K562 (cell line): ENCODE results near the gene FSCN2. TPM values are rescaled to one million over a fixed set of nuclear protein-coding genes. Genes with fewer than 3 reads are reported as not detected.
A peak's percentile ranks its signal among the peaks of the same experiment; 100 is the strongest.

Experiments used
- ATAC-seq: fragments of 200-7000 bp; cut with Tn5 transposase; 3 replicates; pipeline ENCODE4 v1.9.1; 2020; ENCODE audit warnings: moderate library complexity
- BruUV-seq: library from RNA; stranded (reverse); fragments of 400-500 nt; replicated peaks from 2 replicates; lab custom pipeline; 2021; lab: Mats Ljungman, UMichigan
- CTCF ChIA-PET: fragments of 300-600 bp; formaldehyde crosslinking; extraction: SDS; loops from one replicate; lab custom pipeline; 2021; ENCODE audit warnings: low intra/inter-chr PET ratio; lab: Yijun Ruan, JAX
- POLR2A ChIA-PET: fragments of 300-600, 350-650 bp; sonication (Branson Sonifier 250); formaldehyde crosslinking; extraction: SDS; loops from one replicate; lab custom pipeline; 2021; ENCODE audit warnings: antibody characterized with exemption, inconsistent platforms; lab: Yijun Ruan, JAX
- DNase-seq, 4 experiments: peaks; one replicate each; pipeline versions ENCODE4 v3.0.0 to v3.0.0-alpha.2; 2011 to 2018; ENCODE audit warnings: low spot score in 3 of 4, mixed read lengths in 3 of 4; ENCODE audit errors: extremely low read depth in 1 of 4
- FAIRE-seq: peaks from 2 replicates; lab custom pipeline; 2011; peaks lifted over from hg19 to GRCh38; lab: Jason Lieb, UNC
- H2AFZ ChIP-seq: 2 replicates; pipeline ENCODE4 v1.6.0; 2011; ENCODE audit warnings: low read depth, low read length, control low read depth, inconsistent platforms
- H3K27ac ChIP-seq: fragments of 200-600 bp; 3 replicates; pipeline ENCODE4 v1.8.0; 2011; ENCODE audit warnings: low read depth, mild to moderate bottlenecking, control low read depth, inconsistent platforms, low read length, moderate library complexity, mixed read lengths; ENCODE audit errors: extremely low read depth
- H3K27me3 ChIP-seq, 2 experiments: fragments of 300-600 bp in 1 of 2; 2 replicates in 1 of 2; 3 replicates in 1 of 2; pipeline versions ENCODE4 v1.6.0 to v1.8.0; 2011; ENCODE audit warnings: inconsistent platforms in 2 of 2, low read length in 2 of 2, mild to moderate bottlenecking in 1 of 2, mixed read lengths in 1 of 2, moderate library complexity in 1 of 2; ENCODE audit not compliant: control insufficient read depth in 2 of 2, insufficient read depth in 2 of 2
- H3K36me3 ChIP-seq: fragments of 300-600 bp; 3 replicates; pipeline ENCODE4 v1.8.0; 2011; ENCODE audit warnings: mild to moderate bottlenecking, low read length, inconsistent platforms; ENCODE audit not compliant: control insufficient read depth, insufficient read depth
- H3K4me1 ChIP-seq, 2 experiments: fragments of 200-600 bp in 1 of 2; replicated peaks in 1 of 2; 2 replicates in 1 of 2; 3 replicates in 1 of 2; pipeline versions ENCODE4 v1.5.1 to v1.8.0; 2011; ENCODE audit warnings: inconsistent platforms in 2 of 2, low read length in 2 of 2, mild to moderate bottlenecking in 1 of 2, mixed read lengths in 1 of 2, moderate library complexity in 1 of 2; ENCODE audit not compliant: control insufficient read depth in 2 of 2, insufficient read depth in 2 of 2
- H3K4me2 ChIP-seq: 2 replicates; pipeline ENCODE4 v1.6.1; 2011; ENCODE audit warnings: low read length, control low read depth, inconsistent platforms, mixed read lengths; ENCODE audit not compliant: insufficient read depth
- H3K4me3 ChIP-seq: fragments of 200-600 bp; sonication (generic), shearing (Covaris generic); 2 replicates; pipeline ENCODE4 v1.5.1; 2016; ENCODE audit warnings: control low read depth, inconsistent platforms
- H3K79me2 ChIP-seq: fragments of 200-600 bp; 3 replicates; pipeline ENCODE4 v1.8.0; 2011; ENCODE audit warnings: low read length, inconsistent platforms; ENCODE audit not compliant: control insufficient read depth, insufficient read depth
- H3K9ac ChIP-seq, 2 experiments: 2 replicates each; pipeline versions ENCODE4 v1.6.0 to v1.6.1; 2011; ENCODE audit warnings: low read depth in 2 of 2, low read length in 2 of 2, control low read depth in 1 of 2, inconsistent platforms in 1 of 2, mild to moderate bottlenecking in 1 of 2, mixed read lengths in 1 of 2; ENCODE audit not compliant: insufficient read depth in 1 of 2
- H3K9me1 ChIP-seq: one replicate; pipeline ENCODE4 v1.6.0; 2011; ENCODE audit warnings: inconsistent platforms, mild to moderate bottlenecking, low read length, moderate library complexity; ENCODE audit not compliant: control insufficient read depth, insufficient read depth
- H3K9me3 ChIP-seq: replicated peaks from 2 replicates; pipeline ENCODE4 v1.5.1; 2011; ENCODE audit warnings: low read depth, low read length, inconsistent platforms; ENCODE audit not compliant: control insufficient read depth, insufficient read depth
- H4K20me1 ChIP-seq: replicated peaks from 2 replicates; pipeline ENCODE4 v1.6.1; 2011; ENCODE audit warnings: low read length, inconsistent platforms, mixed read lengths; ENCODE audit not compliant: control insufficient read depth, insufficient read depth
- BHLHE40 ChIP-seq: IDR thresholded peaks from 2 replicates; pipeline ENCODE4 v1.6.1; 2011; ENCODE audit warnings: low read length, improper control_type of control experiment
- CBX3 ChIP-seq, 2 experiments: IDR thresholded peaks; 1 replicate in 1 of 2; 2 replicates in 1 of 2; pipeline ENCODE4 v1.6.1; 2012; ENCODE audit warnings: inconsistent platforms in 2 of 2, low read length in 2 of 2, borderline replicate concordance in 1 of 2, control low read depth in 1 of 2
- FIP1L1 ChIP-seq: fragments of 200-400 bp; formaldehyde crosslinking; IDR thresholded peaks from 2 replicates; pipeline ENCODE4 v1.6.1; 2018; ENCODE audit warnings: mild to moderate bottlenecking, low read depth, low read length; ENCODE audit not compliant: poor library complexity, severe bottlenecking
- JUND ChIP-seq, 2 experiments: IDR thresholded peaks; 2 replicates in 1 of 2; 3 replicates in 1 of 2; pipeline ENCODE4 v1.6.1; 2011; ENCODE audit warnings: borderline replicate concordance in 2 of 2, low read depth in 2 of 2, low read length in 2 of 2, improper control_type of control experiment in 1 of 2, missing biosample characterization in 1 of 2, missing genetic modification characterization in 1 of 2, missing genetic modification reagents in 1 of 2
- MXD1 ChIP-seq: fragments of 250-450 bp; sonication (Bioruptor Pico); IDR thresholded peaks from 2 replicates; pipeline ENCODE4 v1.8.0; 2021; ENCODE audit warnings: borderline replicate concordance, mild to moderate bottlenecking, moderate library complexity; ENCODE audit not compliant: poor library complexity, severe bottlenecking
- PCBP1 ChIP-seq: fragments of 200-400 bp; formaldehyde crosslinking; IDR thresholded peaks from 2 replicates; pipeline ENCODE4 v1.6.1; 2018; ENCODE audit warnings: mild to moderate bottlenecking, low read depth, low read length; ENCODE audit not compliant: poor library complexity, severe bottlenecking
- POLR2G ChIP-seq: fragments of 200-400 bp; formaldehyde crosslinking; IDR thresholded peaks from 2 replicates; pipeline ENCODE4 v1.6.1; 2017; ENCODE audit warnings: low read depth, mild to moderate bottlenecking, antibody characterized with exemption, low read length, moderate library complexity
- RAD21 ChIP-seq, 2 experiments: fragments of 250-450 bp in 1 of 2; fragments of 450-650 bp in 1 of 2; sonication (Bioruptor Pico) in 1 of 2; formaldehyde crosslinking in 1 of 2; IDR thresholded peaks in 1 of 2; conservative IDR thresholded peaks in 1 of 2; 2 replicates each; pipeline versions ENCODE4 v1.4.0 to v1.8.0; 2020 to 2022; ENCODE audit warnings: mild to moderate bottlenecking in 2 of 2, moderate library complexity in 1 of 2
- RBM14 ChIP-seq: fragments of 200-400 bp; formaldehyde crosslinking; IDR thresholded peaks from 2 replicates; pipeline ENCODE4 v1.6.1; 2018; ENCODE audit warnings: low read depth, mild to moderate bottlenecking, low read length, moderate library complexity, borderline replicate concordance; ENCODE audit not compliant: insufficient read depth
- SAFB ChIP-seq: fragments of 200-400 bp; formaldehyde crosslinking; IDR thresholded peaks from 2 replicates; pipeline ENCODE4 v1.6.1; 2017; ENCODE audit warnings: low read depth, low read length, borderline replicate concordance
- SRSF1 ChIP-seq: fragments of 200-400 bp; formaldehyde crosslinking; IDR thresholded peaks from 2 replicates; pipeline ENCODE4 v1.6.1; 2017; ENCODE audit warnings: mild to moderate bottlenecking, low read depth, low read length, moderate library complexity
- THAP12 ChIP-seq: fragments of 250-450 bp; sonication (Bioruptor Pico); IDR thresholded peaks from 2 replicates; pipeline ENCODE4 v1.9.0; 2021; ENCODE audit warnings: mild to moderate bottlenecking, inconsistent platforms
- YY1 ChIP-seq, 3 experiments: IDR thresholded peaks; 2 replicates each; pipeline ENCODE4 v1.6.1; 2011; ENCODE audit warnings: low read length in 2 of 3, mild to moderate bottlenecking in 2 of 3, moderate library complexity in 2 of 3, borderline replicate concordance in 1 of 3, control low read depth in 1 of 3, low read depth in 1 of 3; ENCODE audit not compliant: insufficient read depth in 3 of 3, insufficient replicate concordance in 2 of 3, control insufficient read depth in 1 of 3, insufficient read length in 1 of 3; ENCODE audit errors: extremely low read depth in 1 of 3
- ZBTB1 ChIP-seq: sonication (generic); formaldehyde crosslinking; IDR thresholded peaks from 2 replicates; pipeline ENCODE4 v1.8.1; 2023; ENCODE audit warnings: missing genetic modification reagents, low read depth, mild to moderate bottlenecking, borderline replicate concordance
- ZEB2 ChIP-seq: fragments of 450-650 bp; IDR thresholded peaks from 2 replicates; pipeline ENCODE4 v1.6.1; 2016
- ZNF165 ChIP-seq: fragments of 250-450 bp; sonication (Bioruptor Pico); IDR thresholded peaks from 2 replicates; pipeline ENCODE4 v1.4.0; 2020; ENCODE audit warnings: borderline replicate concordance
- WGBS: fragments of 100-300 bp; shearing (Covaris generic); methylation state at CpG from one replicate; pipeline ENCODE4 v1.1.6; 2016; ENCODE audit warnings: low coverage, mixed read lengths; ENCODE audit not compliant: insufficient coverage; ENCODE audit errors: missing lambda C conversion rate; 5-methylcytosine and 5-hydroxymethylcytosine counted together
- in situ Hi-C: fragments of 300-500 bp; cut with MboI; formaldehyde crosslinking; loops from 4 replicates; pipeline ENCODE4 v1.15.0; 2018; ENCODE audit warnings: inconsistent platforms, mixed read lengths
- intact Hi-C: fragments of 100-400 bp; cut with micrococcal nuclease; formaldehyde crosslinking; loops from 2 replicates; pipeline ENCODE4 v1.14.2; 2022
- polyA plus RNA-seq, 8 experiments: library from polyadenylated mRNA; depleted of rRNA in 4 of 8; stranded (reverse) in 5 of 8; unstranded in 3 of 8; fragments of >200 nt; fragmentation: Nextera tagmentation in 2 of 8; fragmentation: Illumina TruSeq in 1 of 8; extraction: Ambion mirVana in 2 of 8; extraction: Trizol in 1 of 8; gene quantifications; 2 replicates each; pipeline versions ENCODE4 v1.2.1 to v1.2.3, GENCODE V29; 2011 to 2014; ENCODE audit warnings: inconsistent platforms in 1 of 8, missing spikeins in 1 of 8
- total RNA-seq, 7 experiments: library from RNA; depleted of rRNA in 6 of 7; stranded (reverse); fragments of >200 nt in 6 of 7; fragmentation: Illumina TruSeq in 2 of 7; extraction: Trizol in 2 of 7; gene quantifications; 2 replicates each; pipeline versions ENCODE4 v1.2.1 to v1.2.3, GENCODE V29; 2011 to 2021; ENCODE audit warnings: low replicate concordance in 1 of 7

Gene FSCN2
- total and polyA plus RNA-seq, 9 of the 15 experiments (the other 6 are each of a cell fraction or from before 2014, with no cell fraction given): 0.08 TPM; not detected in 8

GRCh38 chr17:81488276-81488860 is 39.8 kb upstream of the FSCN2 start:
- intact Hi-C loops: loop anchor here (10.0 kb wide), 1 partner anchor 194 kb away; the partner anchor contains the start of gene SLC38A10
- ChIA-PET POLR2A (interaction anchor here (1.8 to 2.7 kb wide), 2 partner anchors 20 to 22 kb away, joined by 6 to 17 read pairs; no protein-coding TSS in a partner anchor), CTCF (no interaction called here)
- peak overlapping the region; percentile 55 for H3K4me3 ChIP-seq
- no peaks in the 10 kb centered on the region for H4K20me1 ChIP-seq
- FAIRE-seq (no peak), ATAC-seq (peak; percentile 5), DNase-seq (peak in 2 of 4 experiments; percentile 57 to 58)
- no peaks in the 10 kb centered on the region; a peak in 1 of 5 replicates for H3K27me3 ChIP-seq
- no peaks in the 10 kb centered on the region for H3K9me1 ChIP-seq
- H3K36me3 ChIP-seq: no peaks in the 10 kb centered on the region
- H2AFZ ChIP-seq: peak overlapping the region; percentile 91; the same call in 1 of the 2 replicates
- peak overlapping the region; percentile 75 for H3K4me2 ChIP-seq
- peaks cover 11% of the 10 kb centered on the region; the same call in 2 of the 3 replicates for H3K79me2 ChIP-seq
- H3K27ac ChIP-seq: peak overlapping the region; percentile 94
- TSS peak; percentile 55 for BruUV-seq
- 2% methylated on average over 25 of the region's 52 CpGs for WGBS
- H3K4me1 ChIP-seq: peaks cover 14 to 61% of the 10 kb centered on the region in 2 experiments
- peak overlapping the region; percentile 92 to 98 for H3K9ac ChIP-seq
- in situ Hi-C loops: no loop called here
- no peaks in the 10 kb centered on the region for H3K9me3 ChIP-seq
- TF ChIP-seq FIP1L1 (peak; percentile 61), ZNF165 (CRISPR knock-in tag) (no peak), SAFB (no peak), YY1 (IDR thresholded peaks at IDR 0.05; ENCODE audit: borderline replicate concordance in 1 of 3, control insufficient read depth in 1 of 3, extremely low read depth in 1 of 3, insufficient read depth in 3 of 3, insufficient read length in 1 of 3, insufficient replicate concordance in 2 of 3, low read depth in 1 of 3, low read length in 2 of 3) (peak in 1 of 3 experiments; percentile 4), RBM14 (peak; percentile 83; the same call in 1 of the 2 replicates), BHLHE40 (no peak), RAD21 (CRISPR knock-in tag; conservative IDR thresholded peaks at IDR 0.05 in 1 of 2, IDR thresholded peaks at IDR 0.05 in 1 of 2) (no peak), JUND (IDR thresholded peaks at IDR 0.05; ENCODE audit: borderline replicate concordance, low read depth, low read length) (no peak), JUND (tag; IDR thresholded peaks at IDR 0.05; ENCODE audit: borderline replicate concordance, low read depth, low read length) (no peak), CBX3 (IDR thresholded peaks at IDR 0.05; ENCODE audit: borderline replicate concordance in 1 of 2, low read length in 2 of 2) (no peak), POLR2G (peak; percentile 1; the same call in 1 of the 2 replicates), ZBTB1 (CRISPR knock-in tag) (0 out of 2 replicates have a peak, but pooled peaks have one; percentile 14), MXD1 (no peak), THAP12 (CRISPR knock-in tag) (no peak), ZEB2 (no peak), PCBP1 (peak; percentile 36), SRSF1 (no peak)
